IPS DF 19.7 (cell line): ENCODE results near the gene KRTAP16-1.
"Not testable (repeated sequence)": the region's sequence is repeated elsewhere in the genome, so short reads cannot be mapped to it uniquely, and the experiment has no call there.

Experiments used
- DNase-seq: peaks from one replicate; pipeline ENCODE4 v3.0.0-alpha.2; 2013; ENCODE audit warnings: low read depth, low spot score

Gene KRTAP16-1, protein sequence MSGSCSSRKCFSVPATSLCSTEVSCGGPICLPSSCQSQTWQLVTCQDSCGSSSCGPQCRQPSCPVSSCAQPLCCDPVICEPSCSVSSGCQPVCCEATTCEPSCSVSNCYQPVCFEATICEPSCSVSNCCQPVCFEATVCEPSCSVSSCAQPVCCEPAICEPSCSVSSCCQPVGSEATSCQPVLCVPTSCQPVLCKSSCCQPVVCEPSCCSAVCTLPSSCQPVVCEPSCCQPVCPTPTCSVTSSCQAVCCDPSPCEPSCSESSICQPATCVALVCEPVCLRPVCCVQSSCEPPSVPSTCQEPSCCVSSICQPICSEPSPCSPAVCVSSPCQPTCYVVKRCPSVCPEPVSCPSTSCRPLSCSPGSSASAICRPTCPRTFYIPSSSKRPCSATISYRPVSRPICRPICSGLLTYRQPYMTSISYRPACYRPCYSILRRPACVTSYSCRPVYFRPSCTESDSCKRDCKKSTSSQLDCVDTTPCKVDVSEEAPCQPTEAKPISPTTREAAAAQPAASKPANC

DNA sequence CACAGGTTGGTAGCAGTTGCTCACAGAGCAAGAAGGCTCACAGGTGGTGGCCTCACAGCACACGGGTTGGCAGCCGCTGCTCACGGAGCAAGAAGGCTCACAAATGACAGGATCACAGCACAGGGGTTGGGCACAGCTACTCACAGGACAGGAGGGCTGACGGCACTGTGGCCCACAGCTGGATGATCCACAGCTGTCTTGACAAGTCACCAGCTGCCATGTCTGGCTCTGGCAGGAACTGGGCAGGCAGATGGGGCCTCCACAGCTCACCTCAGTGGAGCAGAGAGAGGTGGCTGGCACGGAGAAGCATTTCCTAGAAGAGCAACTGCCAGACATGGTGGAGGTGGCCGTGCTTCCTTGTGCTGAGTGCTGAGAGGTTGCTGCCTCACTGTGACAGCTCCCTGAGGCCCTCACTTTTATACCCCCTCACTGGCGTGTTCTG, at the start of gene KRTAP16-1:
Gene KRTAP16-1, minus strand, starts transcription at position 392 of the 442 bp plus-strand sequence. Its CDS starts 56 bp downstream, at position 336.
- DNase-seq: no peak

- DNase-seq: no peak
These were observed 45.4 kb upstream of the KRTAP16-1 start for GRCh38 chr17:41354536-41354935.

- DNase-seq: no peak
These were observed 43.7 kb upstream of the KRTAP16-1 start for GRCh38 chr17:41352597-41353366.

DNA sequence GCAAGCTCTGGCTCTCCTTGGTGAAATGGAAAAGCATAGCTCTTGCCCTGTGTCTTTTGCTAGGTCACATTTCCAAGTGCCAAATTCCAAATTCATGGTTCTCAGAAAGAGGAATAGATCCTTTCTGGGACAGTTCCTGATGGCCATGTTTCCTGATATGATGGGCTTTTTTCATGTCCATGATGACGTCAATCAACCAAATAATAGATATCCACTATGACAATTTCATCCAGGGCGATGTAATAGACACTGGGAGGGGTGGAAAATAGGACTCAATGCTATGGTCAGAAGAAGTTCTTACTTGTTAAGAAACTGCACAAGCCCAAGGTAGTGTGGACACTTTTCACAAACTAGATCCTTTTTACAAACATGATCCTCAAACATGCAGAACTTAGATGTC, 42.1 kb upstream of the KRTAP16-1 start:
- DNase-seq: no peak

DNA sequence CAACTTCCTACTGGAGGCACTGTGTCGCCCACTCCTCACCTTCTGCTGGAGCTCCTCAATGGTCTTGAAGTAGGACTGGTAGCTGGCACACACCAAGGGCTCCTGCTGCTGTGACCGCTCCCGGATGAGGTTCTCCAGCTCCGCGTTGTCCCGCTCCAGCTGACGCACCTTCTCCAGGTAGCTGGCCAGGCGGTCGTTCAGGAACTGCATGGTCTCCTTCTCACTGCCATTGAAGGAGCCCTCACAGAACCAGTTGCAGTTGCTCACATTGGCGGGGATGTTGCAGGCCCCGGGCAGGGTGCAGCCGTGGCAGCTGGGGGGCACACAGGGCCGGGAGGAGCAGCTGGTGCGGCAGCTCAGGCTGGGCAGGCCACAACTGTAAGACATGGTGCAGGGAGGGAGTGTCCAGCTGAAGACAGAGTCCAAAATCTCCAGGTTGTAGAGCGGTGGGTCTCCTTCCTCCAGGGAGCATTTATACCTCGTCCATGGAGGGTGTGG, 41.3 kb upstream of the KRTAP16-1 start, which contains the start of gene KRT33A:
Gene KRT33A, minus strand, starts transcription at position 448 of the 498 bp plus-strand sequence. Its CDS starts 61 bp downstream, at position 387.
- DNase-seq: not testable (repeated sequence)

- no peak for DNase-seq
These were observed 39.0 kb upstream of the KRTAP16-1 start for GRCh38 chr17:41347869-41348760.

- not testable (repeated sequence) for DNase-seq
These were observed 37.3 kb upstream of the KRTAP16-1 start for GRCh38 chr17:41346421-41346820.

- DNase-seq: no peak
These were observed 36.9 kb upstream of the KRTAP16-1 start for GRCh38 chr17:41345992-41346391.

GRCh38 chr17:41343029-41343428, 33.9 kb upstream of the KRTAP16-1 start:
- DNase-seq: no peak

GRCh38 chr17:41340934-41341861, 32.1 kb upstream of the KRTAP16-1 start:
- DNase-seq: no peak

DNA sequence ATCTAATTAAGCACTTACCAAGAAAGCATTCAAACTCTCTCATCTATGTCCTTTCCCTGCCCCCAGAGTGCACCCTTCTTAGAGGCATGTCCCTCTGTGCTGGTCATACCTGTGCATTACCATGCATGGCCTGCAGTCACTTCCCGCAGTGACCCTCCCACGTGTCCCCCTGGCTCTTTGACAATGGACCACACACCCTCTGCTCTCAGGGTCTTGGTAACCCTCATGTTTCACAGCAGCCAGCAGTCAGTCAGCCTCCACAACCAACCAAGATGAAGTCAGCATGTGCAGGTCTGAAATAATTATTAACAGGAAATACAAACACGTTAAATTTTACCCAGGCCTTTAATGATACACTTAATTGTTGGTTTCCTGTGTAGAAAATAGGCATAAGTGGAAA, 31.4 kb upstream of the KRTAP16-1 start:
- no peak for DNase-seq

- no peak for DNase-seq
These were observed 30.6 kb upstream of the KRTAP16-1 start for GRCh38 chr17:41339571-41340172.

- DNase-seq: no peak
These were observed 29.9 kb upstream of the KRTAP16-1 start for GRCh38 chr17:41338961-41339485.

- DNase-seq: no peak
These were observed 26.6 kb upstream of the KRTAP16-1 start for GRCh38 chr17:41335747-41336146.

DNA sequence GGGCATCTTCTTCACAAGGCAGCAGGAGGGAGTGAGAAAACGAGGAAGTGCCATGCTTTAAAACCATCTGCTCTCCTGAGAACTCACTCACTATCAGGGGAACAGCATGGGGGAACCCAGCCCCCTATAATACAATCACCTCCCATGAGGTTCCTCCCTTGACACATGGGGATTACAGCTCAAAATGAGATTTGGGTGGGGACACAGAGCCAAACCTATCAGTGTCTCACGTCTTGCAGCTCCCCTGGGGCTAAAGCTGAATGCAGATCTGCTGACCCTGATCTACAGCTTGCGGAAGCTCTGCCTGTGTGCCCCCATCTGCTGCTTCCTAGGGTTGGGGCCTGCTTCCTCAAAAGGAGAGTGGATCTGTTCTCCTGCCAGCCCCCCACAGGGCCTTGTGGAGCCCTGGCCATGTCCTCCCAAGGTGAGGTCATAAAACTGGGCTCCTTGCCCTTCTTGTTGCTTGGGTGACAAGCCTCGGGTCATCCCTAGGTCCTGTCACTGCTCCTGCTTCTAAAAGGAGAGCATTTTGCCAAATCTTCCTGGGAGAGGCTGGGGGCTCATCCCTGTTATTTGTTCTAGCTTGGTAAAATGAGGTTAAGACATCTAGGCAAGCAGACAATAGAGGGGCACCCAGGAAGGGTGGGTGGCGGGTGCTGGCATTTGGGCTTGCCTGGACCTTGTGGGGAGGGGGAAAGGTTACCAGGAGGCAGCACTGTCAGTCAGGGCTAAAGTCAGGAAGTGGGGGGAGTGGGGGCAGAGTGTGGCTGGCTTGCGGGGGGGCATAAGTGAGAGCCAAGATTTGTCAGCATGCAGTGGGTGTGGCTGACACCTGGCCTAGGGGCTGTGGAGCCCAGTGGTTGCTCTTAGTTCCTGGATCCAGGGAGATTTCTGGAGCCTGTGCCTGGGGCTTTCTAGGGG, 25.5 kb upstream of the KRTAP16-1 start:
- no peak for DNase-seq

- DNase-seq: no peak
These were observed 24.7 kb upstream of the KRTAP16-1 start for GRCh38 chr17:41333836-41334235.

DNA sequence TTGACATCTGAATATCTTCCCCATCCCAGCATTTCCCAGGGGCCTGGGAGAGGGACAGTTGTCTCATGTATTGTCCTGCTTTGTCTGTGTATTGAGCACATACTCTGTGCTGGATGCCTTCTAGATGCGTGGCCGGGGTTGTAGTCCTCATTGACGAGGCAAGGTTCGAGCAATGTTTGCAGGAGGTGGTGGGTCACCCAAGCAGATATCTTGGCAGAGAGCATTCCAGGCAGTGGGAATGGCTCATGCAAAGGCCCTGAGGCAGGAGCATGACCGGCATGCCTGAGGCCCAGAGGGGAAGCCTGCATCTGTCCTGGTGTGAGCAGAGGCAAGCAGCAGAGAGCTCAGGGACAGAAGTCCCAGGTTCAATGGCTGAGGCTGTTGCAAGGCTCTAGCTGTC, 24.0 kb upstream of the KRTAP16-1 start:
- no peak for DNase-seq

- DNase-seq: no peak
These were observed 23.1 kb upstream of the KRTAP16-1 start for GRCh38 chr17:41332239-41332638.
